H9 (cell line): ENCODE results near the gene SPATA1. TPM values are rescaled to one million over a fixed set of nuclear protein-coding genes. Genes with fewer than 3 reads are reported as not detected.

ENCODE experiments used
- DNase-seq: peaks from one replicate; pipeline ENCODE4 v3.0.0-alpha.2; 2017
- H2AFZ ChIP-seq: one replicate; pipeline ENCODE4 v1.6.1; 2013; ENCODE audit warnings: mild to moderate bottlenecking, low read length, control low read depth, moderate library complexity
- H2AK5ac ChIP-seq: 2 replicates; pipeline ENCODE4 v1.6.1; 2013; ENCODE audit warnings: low read length, control low read depth, mixed read lengths; ENCODE audit not compliant: insufficient read length
- H2BK120ac ChIP-seq: one replicate; pipeline ENCODE4 v1.6.1; 2013; ENCODE audit warnings: low read depth, mild to moderate bottlenecking, low read length, control low read depth, inconsistent platforms; ENCODE audit not compliant: poor library complexity, severe bottlenecking
- H2BK12ac ChIP-seq: 2 replicates; pipeline ENCODE4 v1.6.1; 2013; ENCODE audit warnings: low read length, control low read depth, mixed read lengths, low read depth; ENCODE audit not compliant: insufficient read length
- H2BK15ac ChIP-seq: 2 replicates; pipeline ENCODE4 v1.6.1; 2013; ENCODE audit warnings: low read depth, low read length, control low read depth
- H2BK20ac ChIP-seq: one replicate; pipeline ENCODE4 v1.6.1; 2013; ENCODE audit warnings: low read depth, mild to moderate bottlenecking, low read length, control low read depth, inconsistent platforms; ENCODE audit not compliant: poor library complexity, severe bottlenecking
- H2BK5ac ChIP-seq: 2 replicates; pipeline ENCODE4 v1.6.1; 2013; ENCODE audit warnings: low read length, control low read depth, mixed read lengths; ENCODE audit not compliant: insufficient read length
- H3K14ac ChIP-seq: 2 replicates; pipeline ENCODE4 v1.6.1; 2013; ENCODE audit warnings: low read length, control low read depth; ENCODE audit not compliant: insufficient read depth
- H3K18ac ChIP-seq: 2 replicates; pipeline ENCODE4 v1.6.1; 2013; ENCODE audit warnings: low read depth, mild to moderate bottlenecking, mixed read lengths, low read length, control low read depth; ENCODE audit not compliant: insufficient read length
- H3K23ac ChIP-seq: 2 replicates; pipeline ENCODE4 v1.6.1; 2013; ENCODE audit warnings: low read length, control low read depth, mixed read lengths, low read depth; ENCODE audit not compliant: insufficient read length
- H3K23me2 ChIP-seq: 2 replicates; pipeline ENCODE4 v1.6.1; 2013; ENCODE audit warnings: low read depth, mild to moderate bottlenecking, mixed read lengths, low read length, control low read depth; ENCODE audit not compliant: insufficient read length, poor library complexity, severe bottlenecking
- H3K27ac ChIP-seq: 2 replicates; pipeline ENCODE4 v1.5.1; 2013; ENCODE audit warnings: low read length, control low read depth, mixed read lengths, low read depth; ENCODE audit not compliant: insufficient read length
- H3K27me3 ChIP-seq: 2 replicates; pipeline ENCODE4 v1.6.1; 2013; ENCODE audit warnings: low read length, control low read depth, inconsistent platforms; ENCODE audit not compliant: insufficient read depth
- H3K4ac ChIP-seq: 2 replicates; pipeline ENCODE4 v1.6.1; 2013; ENCODE audit warnings: low read depth, mild to moderate bottlenecking, control low read depth, inconsistent platforms, low read length, moderate library complexity
- H3K4me1 ChIP-seq: 2 replicates; pipeline ENCODE4 v1.6.1; 2013; ENCODE audit warnings: low read length, control low read depth, inconsistent platforms; ENCODE audit not compliant: insufficient read depth
- H3K4me2 ChIP-seq: 2 replicates; pipeline ENCODE4 v1.6.1; 2013; ENCODE audit warnings: low read length, control low read depth, mixed read lengths; ENCODE audit not compliant: insufficient read length, insufficient read depth
- H3K56ac ChIP-seq: 2 replicates; pipeline ENCODE4 v1.6.1; 2013; ENCODE audit warnings: low read depth, mild to moderate bottlenecking, mixed read lengths, low read length, control low read depth; ENCODE audit not compliant: insufficient read length
- H3K79me1 ChIP-seq: 2 replicates; pipeline ENCODE4 v1.6.1; 2013; ENCODE audit warnings: low read depth, mild to moderate bottlenecking, moderate library complexity, low read length, control low read depth, inconsistent platforms; ENCODE audit not compliant: insufficient read depth, poor library complexity, severe bottlenecking
- H3K79me2 ChIP-seq: 2 replicates; pipeline ENCODE4 v1.6.1; 2013; ENCODE audit warnings: low read length, control low read depth, inconsistent platforms; ENCODE audit not compliant: insufficient read depth
- H3K9ac ChIP-seq: 2 replicates; pipeline ENCODE4 v1.6.1; 2013; ENCODE audit warnings: low read length, control low read depth, mixed read lengths; ENCODE audit not compliant: insufficient read length; ENCODE audit errors: extremely low read depth
- H3K9me3 ChIP-seq: one replicate; pipeline ENCODE4 v1.6.1; 2013; ENCODE audit warnings: low read depth, low read length, inconsistent platforms; ENCODE audit not compliant: control insufficient read depth
- H3T11ph ChIP-seq: one replicate; pipeline ENCODE4 v1.6.1; 2013; ENCODE audit warnings: mild to moderate bottlenecking, low read length, control low read depth, inconsistent platforms
- H4K20me1 ChIP-seq: one replicate; pipeline ENCODE4 v1.6.1; 2013; ENCODE audit not compliant: control insufficient read depth, insufficient read length, insufficient read depth
- H4K5ac ChIP-seq: 2 replicates; pipeline ENCODE4 v1.6.1; 2013; ENCODE audit warnings: low read depth, mild to moderate bottlenecking, mixed read lengths, low read length, control low read depth; ENCODE audit not compliant: insufficient read length
- H4K8ac ChIP-seq: replicated peaks from 2 replicates; pipeline ENCODE4 v1.6.1; 2013; ENCODE audit warnings: low read length, control low read depth, mixed read lengths, low read depth; ENCODE audit not compliant: insufficient read length
- H4K91ac ChIP-seq: 2 replicates; pipeline ENCODE4 v1.6.1; 2013; ENCODE audit warnings: low read depth, mild to moderate bottlenecking, moderate library complexity, mixed read lengths, low read length, control low read depth; ENCODE audit not compliant: insufficient read length
- H3K27ac Mint-ChIP-seq, 3 experiments: 2 replicates in 2 of 3; 3 replicates in 1 of 3; pipeline ENCODE4 v1.8.0; 2020 to 2021; ENCODE audit warnings: mixed read lengths in 3 of 3, mild to moderate bottlenecking in 1 of 3, moderate library complexity in 1 of 3
- H3K27me3 Mint-ChIP-seq: 2 replicates; pipeline ENCODE4 v1.8.0; 2021; ENCODE audit warnings: low read depth, mild to moderate bottlenecking, moderate library complexity, mixed read lengths
- H3K36me3 Mint-ChIP-seq, 3 experiments: 2 replicates in 2 of 3; 3 replicates in 1 of 3; pipeline ENCODE4 v1.8.0; 2020 to 2021; ENCODE audit warnings: low read depth in 3 of 3, mixed read lengths in 3 of 3; ENCODE audit not compliant: insufficient read depth in 1 of 3
- H3K4me1 Mint-ChIP-seq, 2 experiments: 2 replicates each; pipeline ENCODE4 v1.8.0; 2020; ENCODE audit warnings: mixed read lengths in 2 of 2
- H3K4me3 Mint-ChIP-seq, 2 experiments: 2 replicates in 1 of 2; 3 replicates in 1 of 2; pipeline ENCODE4 v1.8.0; 2020 to 2021; ENCODE audit warnings: mild to moderate bottlenecking in 2 of 2, mixed read lengths in 2 of 2, moderate library complexity in 1 of 2
- H3K9me3 Mint-ChIP-seq, 2 experiments: 2 replicates in 1 of 2; 3 replicates in 1 of 2; pipeline ENCODE4 v1.8.0; 2020; ENCODE audit warnings: mild to moderate bottlenecking in 2 of 2, mixed read lengths in 2 of 2, moderate library complexity in 1 of 2
- whole genome bisulfite sequencing: extraction: QIAGEN DNeasy Blood & Tissue Kit; methylation state at CpG from one replicate; pipeline ENCODE4 v1.1.7; 2013; ENCODE audit warnings: missing lambda C conversion rate, low lambda C conversion rate, mixed read lengths; ENCODE audit not compliant: insufficient read length; ENCODE audit errors: extremely low coverage; 5-methylcytosine and 5-hydroxymethylcytosine counted together
- total RNA-seq: library from RNA; stranded (reverse); gene quantifications from 2 replicates; pipeline ENCODE4 v1.2.1, GENCODE V29; 2021
- TF ChIP-seq, protein P1 (sequence below): fragments of 200-600 bp; sonication (generic); conservative IDR thresholded peaks from 3 replicates; pipeline ENCODE4 v1.8.0; 2021; ENCODE audit warnings: antibody characterized with exemption, mild to moderate bottlenecking

Gene SPATA1
- total RNA-seq, 1 experiment from 2014 or later = not detected

DNA sequence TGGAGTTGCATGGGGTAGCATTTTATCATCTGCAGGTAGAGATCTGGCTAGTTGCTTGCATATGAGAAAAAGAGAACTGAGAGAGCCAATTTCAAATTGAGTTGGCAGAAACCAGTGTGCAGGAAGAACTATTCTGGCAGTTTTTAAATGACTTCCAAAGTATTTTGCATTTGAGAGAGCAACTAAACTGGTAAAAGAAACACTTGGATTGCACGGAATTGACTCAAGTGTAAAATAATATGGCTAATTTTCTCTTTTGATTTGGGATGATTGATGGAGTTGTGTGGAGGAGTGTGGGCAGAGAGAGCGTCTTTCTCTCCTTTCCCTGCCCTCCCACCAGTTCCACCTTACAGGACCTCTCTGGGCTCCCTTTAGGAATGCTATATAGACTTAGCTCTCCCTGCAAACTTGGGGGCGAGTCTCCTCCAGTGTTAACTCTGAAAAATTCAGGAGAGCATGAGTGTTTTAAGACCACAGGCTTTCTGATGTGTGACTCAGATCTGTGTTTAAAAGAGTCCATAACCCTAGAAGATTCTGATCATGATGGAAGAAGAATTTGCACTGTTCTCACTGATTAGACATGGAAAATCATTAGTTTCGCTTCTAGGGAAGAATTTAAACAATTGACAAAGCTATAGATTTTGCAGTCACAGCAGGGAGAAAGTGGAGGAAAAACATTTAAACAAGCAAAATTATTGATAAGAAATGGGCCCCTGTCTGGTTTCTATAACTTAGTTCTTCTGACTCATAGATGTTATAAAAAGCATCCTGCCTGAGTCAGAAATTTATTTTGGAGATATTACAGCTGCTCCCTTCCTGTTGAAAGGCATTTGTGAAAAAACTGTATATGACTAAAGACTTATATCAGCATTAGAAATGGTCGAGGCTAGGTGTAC is 92.9 kb downstream of the SPATA1 start:
- H3K79me1 ChIP-seq = no peaks in the 10 kb centered on the region
- no peak overlapping the region for H3K56ac ChIP-seq
- H3K4me1 Mint-ChIP-seq = peaks cover 15 to 17% of the 10 kb centered on the region in 2 experiments
- no peak overlapping the region for H3K18ac ChIP-seq
- H3K9ac ChIP-seq = no peak overlapping the region
- no peak overlapping the region for H3K27ac Mint-ChIP-seq
- peaks cover 2% of the 10 kb centered on the region for H3K27me3 Mint-ChIP-seq
- H3K14ac ChIP-seq = no peak overlapping the region
- H3K36me3 Mint-ChIP-seq = peaks cover 0 to 3% (median 1%) of the 10 kb centered on the region in 3 experiments; a peak in 2 of 7 replicates
- no peak for DNase-seq
- H3K23ac ChIP-seq = no peak overlapping the region
- H3T11ph ChIP-seq = no peak overlapping the region
- no CpG with 5 or more reads among the region's 5 CpGs for WGBS
- H3K4me2 ChIP-seq = no peak overlapping the region
- H2AFZ ChIP-seq = no peak overlapping the region
- H3K9me3 Mint-ChIP-seq = peaks cover under 1 to 4% of the 10 kb centered on the region in 2 experiments; a peak in 4 of 5 replicates
- H3K4me3 Mint-ChIP-seq = no peak overlapping the region
- H2BK5ac ChIP-seq = no peak overlapping the region
- H4K20me1 ChIP-seq = no peaks in the 10 kb centered on the region
- H2BK120ac ChIP-seq = no peak overlapping the region
- no peaks in the 10 kb centered on the region; the same call in 1 of the 2 replicates for H3K27me3 ChIP-seq
- H2BK20ac ChIP-seq = no peak overlapping the region
- no peak overlapping the region for H3K27ac ChIP-seq
- no peak overlapping the region for H4K8ac ChIP-seq
- no peaks in the 10 kb centered on the region for H3K9me3 ChIP-seq
- no peaks in the 10 kb centered on the region for H3K79me2 ChIP-seq
- H4K5ac ChIP-seq = no peak overlapping the region
- no peak overlapping the region for H4K91ac ChIP-seq
- H2BK12ac ChIP-seq = no peak overlapping the region
- H3K4ac ChIP-seq = no peak overlapping the region
- no peaks in the 10 kb centered on the region for H3K4me1 ChIP-seq
- TF ChIP-seq, protein P1, sequence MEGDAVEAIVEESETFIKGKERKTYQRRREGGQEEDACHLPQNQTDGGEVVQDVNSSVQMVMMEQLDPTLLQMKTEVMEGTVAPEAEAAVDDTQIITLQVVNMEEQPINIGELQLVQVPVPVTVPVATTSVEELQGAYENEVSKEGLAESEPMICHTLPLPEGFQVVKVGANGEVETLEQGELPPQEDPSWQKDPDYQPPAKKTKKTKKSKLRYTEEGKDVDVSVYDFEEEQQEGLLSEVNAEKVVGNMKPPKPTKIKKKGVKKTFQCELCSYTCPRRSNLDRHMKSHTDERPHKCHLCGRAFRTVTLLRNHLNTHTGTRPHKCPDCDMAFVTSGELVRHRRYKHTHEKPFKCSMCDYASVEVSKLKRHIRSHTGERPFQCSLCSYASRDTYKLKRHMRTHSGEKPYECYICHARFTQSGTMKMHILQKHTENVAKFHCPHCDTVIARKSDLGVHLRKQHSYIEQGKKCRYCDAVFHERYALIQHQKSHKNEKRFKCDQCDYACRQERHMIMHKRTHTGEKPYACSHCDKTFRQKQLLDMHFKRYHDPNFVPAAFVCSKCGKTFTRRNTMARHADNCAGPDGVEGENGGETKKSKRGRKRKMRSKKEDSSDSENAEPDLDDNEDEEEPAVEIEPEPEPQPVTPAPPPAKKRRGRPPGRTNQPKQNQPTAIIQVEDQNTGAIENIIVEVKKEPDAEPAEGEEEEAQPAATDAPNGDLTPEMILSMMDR = no peak
- no peaks in the 10 kb centered on the region for H3K23me2 ChIP-seq
- H2AK5ac ChIP-seq = no peak overlapping the region
- H2BK15ac ChIP-seq = no peak overlapping the region
